ENCODE results near the gene CAPN3.

Gene CAPN3

GRCh38 chr15:42358141-42358540 lies 1.2 kb upstream of the CAPN3 start:
- DNase-seq, result no peak

- no peak for DNase-seq
Measured at GRCh38 chr15:42359985-42360384, 684 bp downstream of the CAPN3 start.

GRCh38 chr15:42360535-42361112 lies 1.3 kb downstream of the CAPN3 start:
- DNase-seq, result no peak

GRCh38 chr15:42363487-42363886 lies 4.2 kb downstream of the CAPN3 start:
- no peak for DNase-seq

- DNase-seq, result no peak
Measured at GRCh38 chr15:42363942-42364341, 4.6 kb downstream of the CAPN3 start.

GRCh38 chr15:42364529-42364928 lies 5.2 kb downstream of the CAPN3 start:
- no peak for DNase-seq

- no peak for DNase-seq
Measured at GRCh38 chr15:42365921-42366550, 6.7 kb downstream of the CAPN3 start.

- DNase-seq, result peak; percentile 6
Measured at GRCh38 chr15:42367041-42367440, 7.7 kb downstream of the CAPN3 start.

GRCh38 chr15:42368096-42368495 lies 8.8 kb downstream of the CAPN3 start:
- no peak for DNase-seq

GRCh38 chr15:42371096-42371495 lies 11.8 kb downstream of the CAPN3 start:
- no peak for DNase-seq

GRCh38 chr15:42373274-42373673 lies 14.0 kb downstream of the CAPN3 start:
- no peak for DNase-seq

- no peak for DNase-seq
Measured at GRCh38 chr15:42373936-42374335, 14.6 kb downstream of the CAPN3 start.

- DNase-seq, result no peak
Measured at GRCh38 chr15:42374810-42375209, 15.5 kb downstream of the CAPN3 start.

- DNase-seq, result no peak
Measured at GRCh38 chr15:42375252-42375651, 16.0 kb downstream of the CAPN3 start.

- DNase-seq, result no peak
Measured at GRCh38 chr15:42375941-42376340, 16.6 kb downstream of the CAPN3 start.

GRCh38 chr15:42378011-42378410 lies 18.7 kb downstream of the CAPN3 start:
- no peak for DNase-seq

GRCh38 chr15:42384597-42384996 lies 25.3 kb downstream of the CAPN3 start:
- no peak for DNase-seq

GRCh38 chr15:42385206-42385979 lies 26.1 kb downstream of the CAPN3 start:
- no peak for DNase-seq

GRCh38 chr15:42385980-42386700 lies 26.8 kb downstream of the CAPN3 start:
- DNase-seq, result no peak

- DNase-seq, result no peak
Measured at GRCh38 chr15:42387603-42388002, 28.3 kb downstream of the CAPN3 start.

GRCh38 chr15:42392309-42393024 lies 33.2 kb downstream of the CAPN3 start:
- no peak for DNase-seq

GRCh38 chr15:42394106-42394505 lies 34.8 kb downstream of the CAPN3 start:
- DNase-seq, result no peak

GRCh38 chr15:42395838-42396237 lies 36.5 kb downstream of the CAPN3 start:
- no peak for DNase-seq
